ENCODE results near the gene BCAP31. TPM values are rescaled to one million over a fixed set of nuclear protein-coding genes. Genes with fewer than 3 reads are reported as not detected.

The BCAP31 gene
- total and polyA plus RNA-seq, 2 of the 13 experiments (the other 11 are each of a cell fraction or from before 2014, with no cell fraction given) = 139 to 178 TPM

DNA sequence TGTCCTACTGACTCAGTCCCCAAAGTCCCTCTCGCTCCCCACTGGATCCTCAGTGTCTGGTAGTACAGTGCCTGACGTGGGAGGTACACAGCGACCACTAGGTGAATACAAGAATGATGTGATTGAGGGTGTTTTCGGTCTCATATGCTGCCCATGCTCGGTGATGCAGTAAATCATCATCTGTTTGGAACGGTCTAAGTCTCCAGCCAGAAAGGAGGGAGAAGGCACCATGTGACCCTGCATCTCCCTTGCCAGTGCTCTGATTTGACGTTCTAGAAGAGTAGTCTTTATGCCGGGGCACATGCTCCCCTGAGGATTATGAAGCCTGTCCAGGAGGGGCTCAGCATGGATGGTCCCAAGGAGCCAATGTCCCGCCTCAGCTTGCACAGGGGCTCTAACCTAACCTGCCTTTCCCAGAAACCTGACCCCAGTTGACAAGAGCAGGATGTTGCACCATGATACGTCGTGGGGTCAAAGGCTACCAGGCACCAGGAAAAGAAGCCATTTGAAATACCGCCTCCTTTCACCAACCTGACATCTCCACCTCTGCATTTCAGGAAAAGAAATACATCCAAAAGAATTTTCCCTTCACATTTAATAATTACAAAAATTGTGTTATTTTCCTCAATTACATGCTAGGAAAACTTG, 26.1 kb upstream of the BCAP31 start (continued):
- TF ChIP-seq, protein P1, sequence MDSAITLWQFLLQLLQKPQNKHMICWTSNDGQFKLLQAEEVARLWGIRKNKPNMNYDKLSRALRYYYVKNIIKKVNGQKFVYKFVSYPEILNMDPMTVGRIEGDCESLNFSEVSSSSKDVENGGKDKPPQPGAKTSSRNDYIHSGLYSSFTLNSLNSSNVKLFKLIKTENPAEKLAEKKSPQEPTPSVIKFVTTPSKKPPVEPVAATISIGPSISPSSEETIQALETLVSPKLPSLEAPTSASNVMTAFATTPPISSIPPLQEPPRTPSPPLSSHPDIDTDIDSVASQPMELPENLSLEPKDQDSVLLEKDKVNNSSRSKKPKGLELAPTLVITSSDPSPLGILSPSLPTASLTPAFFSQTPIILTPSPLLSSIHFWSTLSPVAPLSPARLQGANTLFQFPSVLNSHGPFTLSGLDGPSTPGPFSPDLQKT (CRISPR knock-in tag; IDR thresholded peaks at IDR 0.05; ENCODE audit: borderline replicate concordance) = no peak
- no peak for TF ChIP-seq RXRB (CRISPR knock-in tag; IDR thresholded peaks at IDR 0.05; ENCODE audit: borderline replicate concordance)
- TF ChIP-seq NR2F6 (IDR thresholded peaks at IDR 0.05) = no peak
- TF ChIP-seq NR2F6 (CRISPR knock-in tag; IDR thresholded peaks at IDR 0.05) = peak; percentile 70
- TF ChIP-seq EP300 (IDR thresholded peaks at IDR 0.05; ENCODE audit: low read depth in 2 of 2, low read length in 2 of 2) = no peak
- TF ChIP-seq EP300 (CRISPR knock-in tag; IDR thresholded peaks at IDR 0.05; ENCODE audit: borderline replicate concordance) = no peak
- no peak for TF ChIP-seq HHEX (CRISPR knock-in tag; IDR thresholded peaks at IDR 0.05)
- TF ChIP-seq ZNF563 (CRISPR knock-in tag; IDR thresholded peaks at IDR 0.05) = no peak
- no peak for TF ChIP-seq ZNF615 (CRISPR knock-in tag; IDR thresholded peaks at IDR 0.05; ENCODE audit: borderline replicate concordance)
- TF ChIP-seq ESRRA (CRISPR knock-in tag; IDR thresholded peaks at IDR 0.05; ENCODE audit: low read depth) = no peak
- no peak for TF ChIP-seq SP140L (CRISPR knock-in tag; IDR thresholded peaks at IDR 0.05; ENCODE audit: borderline replicate concordance)
- TF ChIP-seq ZBTB1 (CRISPR knock-in tag; IDR thresholded peaks at IDR 0.05; ENCODE audit: borderline replicate concordance) = no peak
- no peak for TF ChIP-seq HNRNPH1 (optimal IDR thresholded peaks at IDR 0.05; ENCODE audit: low read depth, low read length)
- TF ChIP-seq, protein P2, sequence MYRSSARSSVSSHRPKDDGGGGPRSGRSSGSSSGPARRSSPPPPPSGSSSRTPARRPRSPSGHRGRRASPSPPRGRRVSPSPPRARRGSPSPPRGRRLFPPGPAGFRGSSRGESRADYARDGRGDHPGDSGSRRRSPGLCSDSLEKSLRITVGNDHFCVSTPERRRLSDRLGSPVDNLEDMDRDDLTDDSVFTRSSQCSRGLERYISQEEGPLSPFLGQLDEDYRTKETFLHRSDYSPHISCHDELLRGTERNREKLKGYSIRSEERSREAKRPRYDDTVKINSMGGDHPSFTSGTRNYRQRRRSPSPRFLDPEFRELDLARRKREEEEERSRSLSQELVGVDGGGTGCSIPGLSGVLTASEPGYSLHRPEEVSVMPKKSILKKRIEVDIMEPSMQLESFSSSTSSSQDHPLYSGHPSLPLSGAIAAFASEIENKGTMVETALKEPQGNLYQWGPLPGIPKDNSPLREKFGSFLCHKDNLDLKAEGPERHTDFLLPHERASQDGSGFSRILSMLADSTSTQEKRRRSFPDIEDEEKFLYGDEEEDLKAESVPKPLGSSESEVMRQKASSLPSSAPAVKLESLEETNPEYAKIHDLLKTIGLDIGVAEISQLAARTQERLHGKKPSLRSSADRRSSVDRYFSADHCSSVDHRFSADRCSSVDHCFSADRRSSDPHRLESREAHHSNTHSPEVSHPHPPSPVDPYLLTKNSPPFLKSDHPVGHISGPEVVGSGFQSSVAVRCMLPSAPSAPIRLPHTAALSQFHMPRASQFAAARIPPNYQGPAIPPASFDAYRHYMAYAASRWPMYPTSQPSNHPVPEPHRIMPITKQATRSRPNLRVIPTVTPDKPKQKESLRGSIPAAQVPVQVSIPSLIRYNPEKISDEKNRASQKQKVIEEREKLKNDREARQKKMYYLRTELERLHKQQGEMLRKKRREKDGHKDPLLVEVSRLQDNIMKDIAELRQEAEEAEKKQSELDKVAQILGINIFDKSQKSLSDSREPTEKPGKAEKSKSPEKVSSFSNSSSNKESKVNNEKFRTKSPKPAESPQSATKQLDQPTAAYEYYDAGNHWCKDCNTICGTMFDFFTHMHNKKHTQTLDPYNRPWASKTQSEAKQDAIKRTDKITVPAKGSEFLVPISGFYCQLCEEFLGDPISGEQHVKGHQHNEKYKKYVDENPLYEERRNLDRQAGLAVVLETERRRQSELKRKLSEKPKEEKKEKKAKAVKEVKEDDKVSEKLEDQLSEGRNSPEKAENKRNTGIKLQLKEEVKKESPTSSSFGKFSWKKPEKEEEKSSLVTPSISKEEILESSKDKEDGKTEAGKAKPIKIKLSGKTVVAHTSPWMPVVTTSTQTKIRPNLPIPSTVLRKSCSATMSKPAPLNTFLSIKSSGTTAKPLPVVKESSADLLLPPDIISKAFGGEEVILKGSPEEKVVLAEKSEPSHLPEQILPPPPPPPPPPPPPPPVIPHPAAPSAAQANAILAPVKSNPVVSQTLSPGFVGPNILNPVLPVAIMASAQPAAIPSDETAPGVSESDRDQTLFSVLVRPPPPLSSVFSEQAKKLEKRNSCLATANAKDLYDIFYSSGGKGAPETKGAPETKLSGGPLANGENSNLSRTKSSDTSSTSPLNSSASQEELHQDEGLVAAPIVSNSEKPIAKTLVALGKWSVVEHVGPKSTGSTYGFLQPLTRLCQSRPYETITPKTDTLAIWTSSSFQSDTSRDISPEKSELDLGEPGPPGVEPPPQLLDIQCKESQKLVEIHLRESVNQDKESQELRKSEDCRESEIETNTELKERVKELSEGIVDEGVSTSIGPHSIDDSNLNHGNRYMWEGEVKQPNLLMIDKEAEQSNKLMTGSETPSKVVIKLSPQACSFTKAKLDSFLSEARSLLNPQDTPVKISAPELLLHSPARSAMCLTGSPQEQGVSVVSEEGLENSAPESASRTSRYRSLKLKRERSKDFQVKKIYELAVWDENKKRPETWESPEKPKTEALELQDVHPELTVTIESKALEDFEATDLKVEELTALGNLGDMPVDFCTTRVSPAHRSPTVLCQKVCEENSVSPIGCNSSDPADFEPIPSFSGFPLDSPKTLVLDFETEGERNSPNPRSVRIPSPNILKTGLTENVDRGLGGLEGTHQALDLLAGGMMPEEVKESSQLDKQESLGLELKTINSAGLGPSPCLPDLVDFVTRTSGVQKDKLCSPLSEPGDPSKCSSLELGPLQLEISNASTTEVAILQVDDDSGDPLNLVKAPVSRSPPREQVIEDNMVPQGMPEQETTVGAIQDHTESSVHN (CRISPR knock-in tag; IDR thresholded peaks at IDR 0.05) = no peak
- TF ChIP-seq ZNF556 (CRISPR knock-in tag; IDR thresholded peaks at IDR 0.05; ENCODE audit: borderline replicate concordance) = no peak
- TF ChIP-seq ZEB1 (IDR thresholded peaks at IDR 0.05; ENCODE audit: insufficient replicate concordance, low read depth) = no peak
- TF ChIP-seq, protein P3, sequence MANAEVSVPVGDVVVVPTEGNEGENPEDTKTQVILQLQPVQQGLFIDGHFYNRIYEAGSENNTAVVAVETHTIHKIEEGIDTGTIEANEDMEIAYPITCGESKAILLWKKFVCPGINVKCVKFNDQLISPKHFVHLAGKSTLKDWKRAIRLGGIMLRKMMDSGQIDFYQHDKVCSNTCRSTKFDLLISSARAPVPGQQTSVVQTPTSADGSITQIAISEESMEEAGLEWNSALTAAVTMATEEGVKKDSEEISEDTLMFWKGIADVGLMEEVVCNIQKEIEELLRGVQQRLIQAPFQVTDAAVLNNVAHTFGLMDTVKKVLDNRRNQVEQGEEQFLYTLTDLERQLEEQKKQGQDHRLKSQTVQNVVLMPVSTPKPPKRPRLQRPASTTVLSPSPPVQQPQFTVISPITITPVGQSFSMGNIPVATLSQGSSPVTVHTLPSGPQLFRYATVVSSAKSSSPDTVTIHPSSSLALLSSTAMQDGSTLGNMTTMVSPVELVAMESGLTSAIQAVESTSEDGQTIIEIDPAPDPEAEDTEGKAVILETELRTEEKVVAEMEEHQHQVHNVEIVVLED (CRISPR knock-in tag; IDR thresholded peaks at IDR 0.05; ENCODE audit: borderline replicate concordance) = no peak
- TF ChIP-seq ZNF839 (CRISPR knock-in tag; IDR thresholded peaks at IDR 0.05; ENCODE audit: borderline replicate concordance) = no peak
- TF ChIP-seq ASH2L (IDR thresholded peaks at IDR 0.05; ENCODE audit: insufficient read length, low read depth, low read length) = no peak
- no peak for TF ChIP-seq ZFAT (CRISPR knock-in tag; conservative IDR thresholded peaks at IDR 0.05)

Data from HepG2 (cell line).